ENCODE results near the gene FAT4. TPM values are rescaled to one million over a fixed set of nuclear protein-coding genes. Genes with fewer than 3 reads are reported as not detected.
A peak's percentile ranks its signal among the peaks of the same experiment; 100 is the strongest.

FAT4 gene
- polyA plus RNA-seq, 1 of the 3 experiments (the other 2 are of a cell fraction), result 6.6 TPM

DNA sequence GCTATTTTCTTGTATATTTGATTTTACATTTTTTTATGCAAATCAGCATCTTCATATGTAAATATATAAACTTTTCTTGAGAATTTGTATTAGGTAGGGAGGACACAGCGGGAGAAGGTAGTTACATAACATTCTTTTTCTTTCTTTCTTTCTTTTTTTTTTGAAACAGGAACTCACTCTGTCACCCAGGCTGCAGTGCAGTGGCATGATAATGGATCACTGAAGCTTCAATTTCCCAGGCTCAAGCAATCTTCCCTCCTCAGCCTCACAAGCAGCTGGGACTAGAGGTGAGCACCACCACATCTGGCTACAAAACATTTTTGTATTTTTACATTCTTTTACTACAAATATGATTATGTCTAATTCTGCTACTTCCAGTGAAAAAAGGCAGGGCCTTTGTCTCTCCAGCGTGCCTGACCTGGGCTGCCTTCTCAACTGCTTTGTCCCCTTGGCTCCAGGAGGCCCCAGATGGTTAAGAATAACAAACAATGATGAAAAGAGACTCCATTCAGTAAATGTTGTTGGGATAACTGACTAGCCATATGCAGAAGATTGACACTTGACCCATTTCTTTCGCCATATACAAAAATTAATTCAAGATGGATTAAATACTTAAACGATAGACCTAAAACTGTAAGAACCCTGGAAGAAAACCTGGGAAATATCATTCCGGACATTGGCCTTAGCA lies 46.5 kb upstream of the FAT4 start:
- no peaks in the 10 kb centered on the region for H3K27me3 ChIP-seq (ENCODE audit: insufficient read depth)
- no peaks in the 10 kb centered on the region for H3K9me2 ChIP-seq
- H3K27ac ChIP-seq (ENCODE audit: low read depth in 2 of 2, low read length in 1 of 2), result no peak overlapping the region
- no peaks in the 10 kb centered on the region for H3K79me2 ChIP-seq (ENCODE audit: insufficient read depth)
- no peak overlapping the region for H3K4me2 ChIP-seq
- ChIA-PET POLR2A (no interaction called here), CTCF (no interaction called here)
- H4K20me1 ChIP-seq (ENCODE audit: insufficient read depth), result no peaks in the 10 kb centered on the region
- H3K4me3 ChIP-seq (ENCODE audit: low read depth in 2 of 2, low read length in 1 of 2), result no peak overlapping the region
- H3K9me3 ChIP-seq, result no peaks in the 10 kb centered on the region; the same call in 1 of the 2 replicates
- WGBS (ENCODE audit: low lambda C conversion rate), result 88% methylated on average over 5 of the region's 5 CpGs
- peaks cover 4 to 11% of the 10 kb centered on the region in 2 experiments; a peak in 3 of 4 replicates for H3K4me1 ChIP-seq (ENCODE audit: control insufficient read depth in 1 of 2, insufficient read depth in 2 of 2, low read depth in 1 of 2, low read length in 1 of 2)
- H3F3A ChIP-seq (replicated peaks; ENCODE audit: insufficient read depth), result no peaks in the 10 kb centered on the region
- H3K9ac ChIP-seq, result no peak overlapping the region
- no peaks in the 10 kb centered on the region for H3K36me3 ChIP-seq (replicated peaks in 1 of 2; ENCODE audit: control insufficient read depth in 1 of 2, insufficient read depth in 2 of 2, low read length in 1 of 2)
- DNase-seq, result no peak
- peak overlapping the region; percentile 32; the same call in 1 of the 2 replicates for H2AFZ ChIP-seq (ENCODE audit: low read depth)
- TF ChIP-seq USF1 (IDR thresholded peaks at IDR 0.05; ENCODE audit: borderline replicate concordance, low read depth), result no peak
- TF ChIP-seq FOSL2 (IDR thresholded peaks at IDR 0.05; ENCODE audit: borderline replicate concordance, low read depth), result 0 out of 2 replicates have a peak, but pooled peaks have one; percentile 5
- TF ChIP-seq FOXM1 (IDR thresholded peaks at IDR 0.05; ENCODE audit: low read depth), result no peak

DNA sequence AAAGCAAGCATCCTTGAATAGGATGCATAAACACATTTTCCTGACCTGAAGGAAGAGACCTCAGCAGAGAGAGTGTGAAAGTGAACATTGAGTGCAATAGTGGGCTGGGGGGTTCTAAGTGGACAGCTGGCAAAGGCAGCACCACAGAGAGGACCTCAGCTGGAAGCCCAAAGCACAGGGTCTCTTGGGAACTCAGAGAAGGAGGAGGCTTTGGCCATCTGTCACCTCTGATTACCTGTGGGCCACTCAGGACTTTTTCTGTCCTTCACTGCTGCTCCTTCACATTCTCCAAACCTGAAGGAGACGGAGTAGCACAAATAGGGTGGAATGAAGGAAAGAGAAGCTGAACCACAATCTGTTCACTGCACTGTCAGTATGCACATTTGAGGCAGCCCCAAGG lies 37.9 kb upstream of the FAT4 start:
- Histone ChIP-seq H3K27ac (ENCODE audit: low read depth in 2 of 2, low read length in 1 of 2) (no peak overlapping the region), H3K79me2 (ENCODE audit: insufficient read depth) (no peaks in the 10 kb centered on the region), H2AFZ (ENCODE audit: low read depth) (no peak overlapping the region), H3K4me2 (no peak overlapping the region), H4K20me1 (ENCODE audit: insufficient read depth) (no peaks in the 10 kb centered on the region), H3K9me3 (no peaks in the 10 kb centered on the region), H3K4me1 (ENCODE audit: control insufficient read depth in 1 of 2, insufficient read depth in 2 of 2, low read depth in 1 of 2, low read length in 1 of 2) (no peaks in the 10 kb centered on the region), H3K36me3 (replicated peaks in 1 of 2; ENCODE audit: control insufficient read depth in 1 of 2, insufficient read depth in 2 of 2, low read length in 1 of 2) (no peaks in the 10 kb centered on the region), H3K9ac (no peak overlapping the region), H3K4me3 (ENCODE audit: low read depth in 2 of 2, low read length in 1 of 2) (no peak overlapping the region), H3K9me2 (no peaks in the 10 kb centered on the region), H3K27me3 (ENCODE audit: insufficient read depth) (no peaks in the 10 kb centered on the region), H3F3A (replicated peaks; ENCODE audit: insufficient read depth) (no peaks in the 10 kb centered on the region)
- TF ChIP-seq ELF1 (IDR thresholded peaks at IDR 0.05) (no peak), NFIC (IDR thresholded peaks at IDR 0.05; ENCODE audit: borderline replicate concordance) (no peak), FOSL2 (IDR thresholded peaks at IDR 0.05; ENCODE audit: borderline replicate concordance, low read depth) (no peak), GATA2 (CRISPR knock-in tag; IDR thresholded peaks at IDR 0.05) (no peak), YY1 (IDR thresholded peaks at IDR 0.05; ENCODE audit: low read depth) (no peak), EZH2phosphoT487 (IDR thresholded peaks at IDR 0.05; ENCODE audit: borderline replicate concordance, low read depth) (no peak)
- TF ChIP-seq, protein P1, sequence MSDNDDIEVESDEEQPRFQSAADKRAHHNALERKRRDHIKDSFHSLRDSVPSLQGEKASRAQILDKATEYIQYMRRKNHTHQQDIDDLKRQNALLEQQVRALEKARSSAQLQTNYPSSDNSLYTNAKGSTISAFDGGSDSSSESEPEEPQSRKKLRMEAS (IDR thresholded peaks at IDR 0.05; ENCODE audit: low read depth), result no peak
- TF ChIP-seq, protein P2, sequence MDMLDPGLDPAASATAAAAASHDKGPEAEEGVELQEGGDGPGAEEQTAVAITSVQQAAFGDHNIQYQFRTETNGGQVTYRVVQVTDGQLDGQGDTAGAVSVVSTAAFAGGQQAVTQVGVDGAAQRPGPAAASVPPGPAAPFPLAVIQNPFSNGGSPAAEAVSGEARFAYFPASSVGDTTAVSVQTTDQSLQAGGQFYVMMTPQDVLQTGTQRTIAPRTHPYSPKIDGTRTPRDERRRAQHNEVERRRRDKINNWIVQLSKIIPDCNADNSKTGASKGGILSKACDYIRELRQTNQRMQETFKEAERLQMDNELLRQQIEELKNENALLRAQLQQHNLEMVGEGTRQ (IDR thresholded peaks at IDR 0.05; ENCODE audit: borderline replicate concordance, low read depth, low read length), result no peak
- CTCF ChIA-PET, result no interaction called here
- POLR2A ChIA-PET, result no interaction called here
- 92% methylated on average over 1 of the region's 1 CpG for WGBS (ENCODE audit: low lambda C conversion rate)
- DNase-seq, result no peak

Measured in SK-N-SH (cell line).